AG09309 (cell line): ENCODE results near the gene PRSS2.

Experiments
- DNase-seq: peaks from one replicate; pipeline ENCODE4 v3.0.0-alpha.2; 2010; ENCODE audit warnings: low read depth
- H3K4me3 ChIP-seq: 2 replicates; pipeline ENCODE4 v1.5.1; 2011; ENCODE audit warnings: mild to moderate bottlenecking, low read depth, low read length, moderate library complexity; ENCODE audit not compliant: control insufficient read depth
- TF ChIP-seq, protein P1 (sequence below): IDR thresholded peaks from 2 replicates; pipeline ENCODE4 v1.5.1; 2011; ENCODE audit warnings: mild to moderate bottlenecking, low read depth, low read length, inconsistent platforms; ENCODE audit not compliant: insufficient read depth, control insufficient read depth; ENCODE audit errors: missing control alignments

The PRSS2 gene

DNA sequence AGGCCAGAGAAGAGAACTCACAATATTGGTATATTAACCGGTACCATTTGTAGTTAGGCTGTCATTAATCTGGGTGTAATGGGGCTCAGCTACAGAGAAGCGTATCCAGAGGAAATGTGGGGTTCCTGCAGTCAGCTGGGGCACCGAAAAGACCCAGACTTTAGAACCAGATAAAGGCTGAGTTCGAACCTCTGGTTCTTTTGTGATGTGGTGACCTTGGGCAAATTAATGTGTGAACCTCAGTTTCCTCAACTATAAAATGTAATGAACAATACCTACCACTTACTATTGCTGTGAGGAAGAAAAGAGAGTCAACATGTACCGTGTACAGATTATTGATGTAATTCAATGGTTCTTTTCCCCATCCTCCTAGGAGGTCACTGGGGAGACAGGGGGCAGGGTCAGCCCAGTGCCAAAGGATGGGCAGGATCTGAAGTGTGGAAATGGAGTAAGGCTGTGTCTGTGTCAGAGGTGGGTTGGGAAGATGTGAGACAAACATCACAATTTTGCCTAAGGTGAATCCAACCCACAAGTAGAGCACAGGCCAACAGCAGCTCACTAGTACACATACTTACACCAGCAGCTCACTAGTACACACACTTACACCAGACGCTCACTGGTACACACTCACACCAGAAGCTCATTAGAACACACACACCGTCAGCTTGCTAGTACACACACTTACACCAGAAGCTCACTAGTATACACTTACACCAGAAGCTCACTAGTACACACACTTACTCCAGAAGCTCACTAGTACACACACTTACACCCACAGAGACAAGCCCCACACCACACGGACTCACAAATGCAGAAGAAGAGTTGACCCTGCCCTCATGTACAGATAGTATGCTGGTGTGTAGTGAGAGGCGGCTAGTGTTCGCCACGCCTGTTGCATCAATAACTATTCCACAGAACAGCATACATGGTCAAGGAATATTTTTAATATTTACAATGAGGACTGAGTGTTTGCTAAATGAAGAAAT is 28.0 kb downstream of the PRSS2 start:
- H3K4me3 ChIP-seq = no peak overlapping the region
- DNase-seq = no peak
- TF ChIP-seq, protein P1, sequence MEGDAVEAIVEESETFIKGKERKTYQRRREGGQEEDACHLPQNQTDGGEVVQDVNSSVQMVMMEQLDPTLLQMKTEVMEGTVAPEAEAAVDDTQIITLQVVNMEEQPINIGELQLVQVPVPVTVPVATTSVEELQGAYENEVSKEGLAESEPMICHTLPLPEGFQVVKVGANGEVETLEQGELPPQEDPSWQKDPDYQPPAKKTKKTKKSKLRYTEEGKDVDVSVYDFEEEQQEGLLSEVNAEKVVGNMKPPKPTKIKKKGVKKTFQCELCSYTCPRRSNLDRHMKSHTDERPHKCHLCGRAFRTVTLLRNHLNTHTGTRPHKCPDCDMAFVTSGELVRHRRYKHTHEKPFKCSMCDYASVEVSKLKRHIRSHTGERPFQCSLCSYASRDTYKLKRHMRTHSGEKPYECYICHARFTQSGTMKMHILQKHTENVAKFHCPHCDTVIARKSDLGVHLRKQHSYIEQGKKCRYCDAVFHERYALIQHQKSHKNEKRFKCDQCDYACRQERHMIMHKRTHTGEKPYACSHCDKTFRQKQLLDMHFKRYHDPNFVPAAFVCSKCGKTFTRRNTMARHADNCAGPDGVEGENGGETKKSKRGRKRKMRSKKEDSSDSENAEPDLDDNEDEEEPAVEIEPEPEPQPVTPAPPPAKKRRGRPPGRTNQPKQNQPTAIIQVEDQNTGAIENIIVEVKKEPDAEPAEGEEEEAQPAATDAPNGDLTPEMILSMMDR = no peak

DNA sequence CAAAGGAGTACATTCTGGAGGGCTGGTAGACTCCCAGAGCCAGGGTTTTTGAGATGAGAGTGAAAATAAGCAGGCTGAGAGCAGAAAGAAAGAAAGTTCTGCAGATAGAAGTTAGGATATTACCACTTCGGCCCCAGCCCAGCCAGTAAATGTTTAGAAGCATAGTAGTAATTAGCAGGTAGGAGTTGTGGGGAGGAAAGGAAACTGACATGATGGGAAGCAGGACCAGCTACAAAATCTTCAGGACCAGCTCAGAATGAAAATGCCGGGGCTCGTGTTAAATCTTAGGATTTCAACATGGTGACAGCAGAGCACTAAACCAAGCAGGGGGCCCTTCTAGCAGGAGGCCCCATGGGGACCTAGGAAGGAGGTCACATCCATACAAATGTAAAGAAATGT is 28.7 kb downstream of the PRSS2 start:
- no peak for DNase-seq
- TF ChIP-seq, protein P1 = no peak
- H3K4me3 ChIP-seq = no peak overlapping the region

DNA sequence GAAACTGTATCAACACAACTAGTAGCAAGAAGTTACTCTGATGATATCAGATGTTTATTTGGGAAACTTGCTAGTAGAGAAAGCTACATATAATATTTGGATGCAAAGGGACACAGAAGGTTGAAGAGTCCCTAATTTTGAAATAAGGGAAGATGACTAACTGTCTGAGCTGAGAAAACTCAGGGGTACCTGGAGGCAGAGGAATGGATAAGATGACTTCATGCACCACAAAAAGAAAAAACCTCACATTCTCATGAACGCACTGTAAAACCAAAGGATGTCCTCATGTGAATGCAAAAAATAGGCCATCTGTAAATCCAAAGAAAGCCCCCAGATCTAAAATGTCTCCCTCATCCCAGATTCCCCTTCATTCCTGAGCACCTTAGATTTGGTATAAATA is 29.3 kb downstream of the PRSS2 start:
- no peak for DNase-seq
- TF ChIP-seq, protein P1 = no peak
- no peak overlapping the region for H3K4me3 ChIP-seq

DNA sequence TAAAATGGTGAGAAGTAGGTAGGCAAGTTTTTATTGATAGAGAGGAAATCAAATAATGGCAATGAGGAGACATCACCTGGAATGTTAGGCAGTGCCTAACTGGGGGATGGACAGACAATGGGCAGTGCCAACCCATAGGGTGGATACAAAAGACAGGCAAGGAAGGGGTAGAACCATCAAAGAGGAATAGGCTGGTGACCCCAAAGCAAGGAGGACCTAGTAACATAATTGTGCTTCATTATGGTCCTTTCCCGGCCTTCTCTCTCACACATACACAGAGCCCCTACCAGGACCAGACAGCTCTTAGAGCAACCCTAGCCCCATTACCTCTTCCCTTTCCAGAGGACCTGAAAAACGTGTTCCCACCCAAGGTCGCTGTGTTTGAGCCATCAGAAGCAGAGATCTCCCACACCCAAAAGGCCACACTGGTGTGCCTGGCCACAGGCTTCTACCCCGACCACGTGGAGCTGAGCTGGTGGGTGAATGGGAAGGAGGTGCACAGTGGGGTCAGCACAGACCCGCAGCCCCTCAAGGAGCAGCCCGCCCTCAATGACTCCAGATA is 30.0 kb downstream of the PRSS2 start:
- DNase-seq = no peak
- TF ChIP-seq, protein P1 = no peak
- no peak overlapping the region for H3K4me3 ChIP-seq

DNA sequence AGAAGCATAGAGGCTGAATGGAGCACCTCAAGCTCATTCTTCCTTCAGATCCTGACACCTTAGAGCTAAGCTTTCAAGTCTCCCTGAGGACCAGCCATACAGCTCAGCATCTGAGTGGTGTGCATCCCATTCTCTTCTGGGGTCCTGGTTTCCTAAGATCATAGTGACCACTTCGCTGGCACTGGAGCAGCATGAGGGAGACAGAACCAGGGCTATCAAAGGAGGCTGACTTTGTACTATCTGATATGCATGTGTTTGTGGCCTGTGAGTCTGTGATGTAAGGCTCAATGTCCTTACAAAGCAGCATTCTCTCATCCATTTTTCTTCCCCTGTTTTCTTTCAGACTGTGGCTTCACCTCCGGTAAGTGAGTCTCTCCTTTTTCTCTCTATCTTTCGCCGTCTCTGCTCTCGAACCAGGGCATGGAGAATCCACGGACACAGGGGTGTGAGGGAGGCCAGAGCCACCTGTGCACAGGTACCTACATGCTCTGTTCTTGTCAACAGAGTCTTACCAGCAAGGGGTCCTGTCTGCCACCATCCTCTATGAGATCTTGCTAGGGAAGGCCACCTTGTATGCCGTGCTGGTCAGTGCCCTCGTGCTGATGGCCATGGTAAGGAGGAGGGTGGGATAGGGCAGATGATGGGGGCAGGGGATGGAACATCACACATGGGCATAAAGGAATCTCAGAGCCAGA is 31.0 kb downstream of the PRSS2 start:
- TF ChIP-seq, protein P1 = no peak
- no peak overlapping the region for H3K4me3 ChIP-seq
- DNase-seq = no peak

DNA sequence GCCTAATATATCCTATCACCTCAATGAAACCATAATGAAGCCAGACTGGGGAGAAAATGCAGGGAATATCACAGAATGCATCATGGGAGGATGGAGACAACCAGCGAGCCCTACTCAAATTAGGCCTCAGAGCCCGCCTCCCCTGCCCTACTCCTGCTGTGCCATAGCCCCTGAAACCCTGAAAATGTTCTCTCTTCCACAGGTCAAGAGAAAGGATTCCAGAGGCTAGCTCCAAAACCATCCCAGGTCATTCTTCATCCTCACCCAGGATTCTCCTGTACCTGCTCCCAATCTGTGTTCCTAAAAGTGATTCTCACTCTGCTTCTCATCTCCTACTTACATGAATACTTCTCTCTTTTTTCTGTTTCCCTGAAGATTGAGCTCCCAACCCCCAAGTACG is 31.5 kb downstream of the PRSS2 start:
- DNase-seq = no peak
- TF ChIP-seq, protein P1 = no peak
- no peak overlapping the region for H3K4me3 ChIP-seq
